Vagina (tissue), 2 donors: ENCODE data around the gene GAL. TPM values are rescaled to one million over a fixed set of nuclear protein-coding genes. Genes with fewer than 3 reads are reported as not detected.

Experiments used
- DNase-seq, 2 donors: peaks; one replicate each; pipeline ENCODE4 v3.0.0-alpha.2; 2017; ENCODE audit errors: extremely low spot score in 2 of 2
- H3K27ac ChIP-seq: fragments of 200-600 bp; sonication (generic); one replicate; pipeline ENCODE4 v1.5.1; 2019
- H3K27me3 ChIP-seq: fragments of 200-600 bp; sonication (generic); one replicate; pipeline ENCODE4 v1.5.1; 2019
- H3K36me3 ChIP-seq, 2 donors: fragments of 200-600 bp; sonication (generic); one replicate each; pipeline ENCODE4 v1.5.1; 2017 to 2019
- H3K4me1 ChIP-seq: fragments of 200-600 bp; sonication (generic); one replicate; pipeline ENCODE4 v1.5.1; 2019
- H3K4me3 ChIP-seq, 2 donors: fragments of 200-600 bp; sonication (generic); 1 replicate in 1 of 2; 2 replicates in 1 of 2; pipeline ENCODE4 v1.5.1; 2016 to 2019
- H3K9me3 ChIP-seq: fragments of 200-600 bp; sonication (generic); one replicate; pipeline ENCODE4 v1.5.1; 2019
- CTCF ChIP-seq, 3 experiments: fragments of 450-650 bp in 2 of 3; fragments of 200-600 bp in 1 of 3; sonication (generic) in 1 of 3; IDR thresholded peaks; one replicate each; pipeline ENCODE4 v1.5.1; 2017 to 2019; ENCODE audit warnings: antibody characterized with exemption in 3 of 3, mild to moderate bottlenecking in 2 of 3, moderate library complexity in 2 of 3
- POLR2A ChIP-seq, 2 donors: fragments of 450-650 bp; IDR thresholded peaks; one replicate each; pipeline ENCODE4 v1.6.1; 2017; ENCODE audit warnings: antibody characterized with exemption in 2 of 2, mild to moderate bottlenecking in 2 of 2, moderate library complexity in 2 of 2
- POLR2AphosphoS5 ChIP-seq, 2 donors: sonication (generic); formaldehyde crosslinking; IDR thresholded peaks; one replicate each; pipeline ENCODE4 v1.9.0; 2017; ENCODE audit warnings: antibody characterized with exemption in 2 of 2, mild to moderate bottlenecking in 2 of 2, low read depth in 1 of 2; ENCODE audit not compliant: insufficient read depth in 1 of 2
- intact Hi-C: fragments of 100-400 bp; cut with DNase I; formaldehyde crosslinking; loops from one replicate; pipeline ENCODE4 v1.15.1; 2023
- total RNA-seq: library from RNA; depleted of rRNA; stranded (reverse); fragments of >200 nt; gene quantifications from one replicate; pipeline ENCODE4 v1.2.3, GENCODE V29; 2016

Gene GAL
- total RNA-seq, 1 donor from 2014 or later, result 15.7 TPM

- Histone ChIP-seq H3K4me3 (no peak overlapping the region), H3K9me3 (no peaks in the 10 kb centered on the region), H3K36me3 (no peaks in the 10 kb centered on the region), H3K27me3 (no peaks in the 10 kb centered on the region), H3K4me1 (peaks cover 4% of the 10 kb centered on the region), H3K27ac (no peak overlapping the region)
- no peak for TF ChIP-seq CTCF (IDR thresholded peaks at IDR 0.05)
- no peak for TF ChIP-seq POLR2A (IDR thresholded peaks at IDR 0.05)
- no peak for TF ChIP-seq POLR2AphosphoS5 (IDR thresholded peaks at IDR 0.05; ENCODE audit: insufficient read depth in 1 of 2, low read depth in 1 of 2)
- DNase-seq, result no peak
- intact Hi-C loops, result no loop called here
Observed at GRCh38 chr11:68673991-68674390, 10.4 kb upstream of the GAL start.

DNA sequence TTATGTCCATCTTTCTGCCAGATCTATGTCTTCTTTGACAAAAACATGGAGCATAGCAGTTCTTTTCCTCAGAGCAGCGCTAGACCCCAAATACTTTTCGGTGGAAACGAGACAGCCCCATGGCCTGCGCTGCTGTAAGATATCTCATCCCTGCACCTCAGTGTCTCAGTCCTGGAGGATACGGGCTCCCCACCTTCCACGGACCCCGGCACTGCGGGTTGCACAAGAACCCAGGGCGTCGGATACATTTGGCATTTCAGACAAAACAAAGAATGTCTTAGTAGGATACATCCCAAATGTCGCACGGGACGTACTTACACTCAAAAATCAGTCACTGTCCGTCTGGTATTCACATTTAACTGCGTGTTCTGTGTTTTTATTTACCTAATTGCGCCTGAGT, 9.9 kb upstream of the GAL start:
- H3K4me1 ChIP-seq, result peaks cover 4% of the 10 kb centered on the region
- no peaks in the 10 kb centered on the region for H3K27me3 ChIP-seq
- DNase-seq, result no peak
- H3K36me3 ChIP-seq, result no peaks in the 10 kb centered on the region
- intact Hi-C loops, result no loop called here
- H3K4me3 ChIP-seq, result no peak overlapping the region
- H3K9me3 ChIP-seq, result no peaks in the 10 kb centered on the region
- H3K27ac ChIP-seq, result no peak overlapping the region
- TF ChIP-seq CTCF (IDR thresholded peaks at IDR 0.05) (no peak), POLR2A (IDR thresholded peaks at IDR 0.05) (no peak), POLR2AphosphoS5 (IDR thresholded peaks at IDR 0.05; ENCODE audit: insufficient read depth in 1 of 2, low read depth in 1 of 2) (no peak)

- intact Hi-C loops, result no loop called here
- TF ChIP-seq POLR2A (IDR thresholded peaks at IDR 0.05) (no peak), POLR2AphosphoS5 (IDR thresholded peaks at IDR 0.05; ENCODE audit: insufficient read depth in 1 of 2, low read depth in 1 of 2) (no peak), CTCF (IDR thresholded peaks at IDR 0.05) (no peak)
- H3K9me3 ChIP-seq, result no peaks in the 10 kb centered on the region
Observed at GRCh38 chr11:68677432-68677831, 6.9 kb upstream of the GAL start.

GRCh38 chr11:68678031-68678441, 6.3 kb upstream of the GAL start:
- H3K36me3 ChIP-seq, result no peaks in the 10 kb centered on the region
- no peaks in the 10 kb centered on the region for H3K27me3 ChIP-seq
- TF ChIP-seq POLR2AphosphoS5 (IDR thresholded peaks at IDR 0.05; ENCODE audit: insufficient read depth in 1 of 2, low read depth in 1 of 2), result no peak
- TF ChIP-seq CTCF (IDR thresholded peaks at IDR 0.05), result no peak
- TF ChIP-seq POLR2A (IDR thresholded peaks at IDR 0.05), result no peak
- no peak overlapping the region for H3K4me3 ChIP-seq
- no peaks in the 10 kb centered on the region for H3K9me3 ChIP-seq
- intact Hi-C loops, result no loop called here
- no peak for DNase-seq
- H3K4me1 ChIP-seq, result peaks cover 4% of the 10 kb centered on the region
- no peak overlapping the region for H3K27ac ChIP-seq

More at GRCh38 chr11:68677432-68677831, 6.9 kb upstream of the GAL start:
- Histone ChIP-seq H3K4me1 (peaks cover 4% of the 10 kb centered on the region), H3K27me3 (no peaks in the 10 kb centered on the region), H3K27ac (no peak overlapping the region), H3K36me3 (no peaks in the 10 kb centered on the region), H3K4me3 (no peak overlapping the region)
- DNase-seq, result no peak

DNA sequence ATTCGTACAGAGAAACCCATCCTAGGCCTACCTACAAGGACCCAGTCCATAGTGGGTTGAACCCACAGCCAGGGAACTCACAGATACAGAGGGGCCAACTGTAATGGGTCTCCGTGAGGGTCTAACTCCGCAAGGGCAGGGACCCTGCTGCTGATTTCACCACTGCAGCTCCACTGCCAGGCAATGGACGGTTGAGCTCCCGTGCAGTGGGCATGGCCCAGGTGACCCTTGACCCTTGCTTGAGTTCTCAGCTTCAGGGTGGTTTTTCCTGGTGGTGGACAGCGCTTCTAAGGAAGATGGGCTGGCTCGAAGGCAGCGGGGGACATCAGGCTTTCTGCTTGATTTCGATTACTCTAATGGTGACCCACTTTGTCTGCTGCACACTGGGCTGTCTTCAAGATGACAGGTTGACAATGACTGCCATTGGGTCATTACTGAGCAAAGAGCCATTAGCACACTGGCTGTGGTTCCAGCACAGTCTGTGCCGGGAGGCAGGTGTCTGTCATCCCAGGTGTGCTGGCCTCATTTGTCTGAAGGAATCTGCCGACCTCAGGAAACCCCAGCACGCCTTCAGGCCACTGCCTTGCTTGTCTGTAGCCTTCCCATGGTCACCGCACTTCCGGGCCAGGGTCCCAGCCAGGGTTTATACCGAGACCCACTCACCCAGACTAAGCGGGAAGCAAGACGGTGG, 3.7 kb upstream of the GAL start:
- Histone ChIP-seq H3K9me3 (no peaks in the 10 kb centered on the region), H3K36me3 (no peaks in the 10 kb centered on the region), H3K27ac (no peak overlapping the region), H3K4me1 (peaks cover 12% of the 10 kb centered on the region), H3K27me3 (peaks cover 8% of the 10 kb centered on the region), H3K4me3 (no peak overlapping the region)
- intact Hi-C loops, result no loop called here
- TF ChIP-seq POLR2AphosphoS5 (IDR thresholded peaks at IDR 0.05; ENCODE audit: insufficient read depth in 1 of 2, low read depth in 1 of 2), result no peak
- TF ChIP-seq POLR2A (IDR thresholded peaks at IDR 0.05), result no peak
- no peak for DNase-seq
